Epithelial cell of esophagus (primary cell): ENCODE data around the gene LINC00632.

Source experiments
- DNase-seq: peaks from one replicate; pipeline ENCODE4 v3.0.0; 2010; ENCODE audit warnings: low read depth
- H3K4me3 ChIP-seq: 2 replicates; pipeline ENCODE4 v1.5.1; 2011; ENCODE audit warnings: mild to moderate bottlenecking, low read length, control low read depth
- CTCF ChIP-seq: IDR thresholded peaks from 2 replicates; pipeline ENCODE4 v1.5.1; 2011; ENCODE audit warnings: low read depth, mild to moderate bottlenecking, low read length, control low read depth, inconsistent platforms; ENCODE audit not compliant: insufficient read depth; ENCODE audit errors: missing control alignments

Gene LINC00632

GRCh38 chrX:140724309-140724708 lies 14.8 kb downstream of the LINC00632 start:
- no peak overlapping the region for H3K4me3 ChIP-seq
- TF ChIP-seq CTCF: no peak
- no peak for DNase-seq

GRCh38 chrX:140724736-140725135 lies 15.2 kb downstream of the LINC00632 start:
- no peak for TF ChIP-seq CTCF
- no peak overlapping the region for H3K4me3 ChIP-seq
- DNase-seq: no peak

- no peak for TF ChIP-seq CTCF
- no peak overlapping the region for H3K4me3 ChIP-seq
- no peak for DNase-seq
Observed at GRCh38 chrX:140725500-140725899, 15.9 kb downstream of the LINC00632 start.

GRCh38 chrX:140733766-140734342 lies 24.3 kb downstream of the LINC00632 start:
- H3K4me3 ChIP-seq: no peak overlapping the region
- peak; percentile 50 for DNase-seq
- TF ChIP-seq CTCF: peak; percentile 74

GRCh38 chrX:140744085-140744484 lies 34.5 kb downstream of the LINC00632 start:
- H3K4me3 ChIP-seq: no peak overlapping the region
- no peak for TF ChIP-seq CTCF
- DNase-seq: no peak

- no peak for DNase-seq
- no peak for TF ChIP-seq CTCF
- no peak overlapping the region for H3K4me3 ChIP-seq
Observed at GRCh38 chrX:140756941-140757340, 47.4 kb downstream of the LINC00632 start.

GRCh38 chrX:140762061-140762460 lies 52.5 kb downstream of the LINC00632 start:
- DNase-seq: peak; percentile 57

More at GRCh38 chrX:140762061-140762460, 52.5 kb downstream of the LINC00632 start:
- H3K4me3 ChIP-seq: no peak overlapping the region
- peak; percentile 71 for TF ChIP-seq CTCF
